WERI-Rb-1 (cell line): Measurements from ENCODE around the gene MACROD2.

Source experiments
- DNase-seq: peaks from one replicate; pipeline ENCODE4 v3.0.0-alpha.2; 2020
- H3K27ac ChIP-seq: fragments of 250-450 bp; sonication (Bioruptor Pico); 2 replicates; pipeline ENCODE4 v1.5.1; 2020; ENCODE audit warnings: mild to moderate bottlenecking, moderate library complexity
- H3K27me3 ChIP-seq: fragments of 250-450 bp; sonication (Bioruptor Pico); 2 replicates; pipeline ENCODE4 v1.5.1; 2021; ENCODE audit warnings: mild to moderate bottlenecking, low read depth, moderate library complexity; ENCODE audit not compliant: insufficient read depth, severe bottlenecking
- H3K36me3 ChIP-seq: fragments of 250-450 bp; sonication (Bioruptor Pico); 2 replicates; pipeline ENCODE4 v1.5.1; 2020; ENCODE audit warnings: mild to moderate bottlenecking, moderate library complexity
- H3K4me3 ChIP-seq: 2 replicates; pipeline ENCODE4 v1.5.1; 2011; ENCODE audit warnings: low read depth, mild to moderate bottlenecking, control low read depth, low read length
- H3K9me3 ChIP-seq: fragments of 250-450 bp; sonication (Bioruptor Pico); 2 replicates; pipeline ENCODE4 v1.5.1; 2021; ENCODE audit warnings: mild to moderate bottlenecking, moderate library complexity; ENCODE audit not compliant: severe bottlenecking
- TF ChIP-seq, protein P1 (sequence below): IDR thresholded peaks from 2 replicates; pipeline ENCODE4 v1.5.1; 2011; ENCODE audit warnings: low read depth, mild to moderate bottlenecking, control low read depth, inconsistent platforms, low read length

Gene MACROD2

GRCh38 chr20:15422966-15423365 lies 1427.7 kb downstream of the MACROD2 start:
- no peak for DNase-seq
- TF ChIP-seq, protein P1, sequence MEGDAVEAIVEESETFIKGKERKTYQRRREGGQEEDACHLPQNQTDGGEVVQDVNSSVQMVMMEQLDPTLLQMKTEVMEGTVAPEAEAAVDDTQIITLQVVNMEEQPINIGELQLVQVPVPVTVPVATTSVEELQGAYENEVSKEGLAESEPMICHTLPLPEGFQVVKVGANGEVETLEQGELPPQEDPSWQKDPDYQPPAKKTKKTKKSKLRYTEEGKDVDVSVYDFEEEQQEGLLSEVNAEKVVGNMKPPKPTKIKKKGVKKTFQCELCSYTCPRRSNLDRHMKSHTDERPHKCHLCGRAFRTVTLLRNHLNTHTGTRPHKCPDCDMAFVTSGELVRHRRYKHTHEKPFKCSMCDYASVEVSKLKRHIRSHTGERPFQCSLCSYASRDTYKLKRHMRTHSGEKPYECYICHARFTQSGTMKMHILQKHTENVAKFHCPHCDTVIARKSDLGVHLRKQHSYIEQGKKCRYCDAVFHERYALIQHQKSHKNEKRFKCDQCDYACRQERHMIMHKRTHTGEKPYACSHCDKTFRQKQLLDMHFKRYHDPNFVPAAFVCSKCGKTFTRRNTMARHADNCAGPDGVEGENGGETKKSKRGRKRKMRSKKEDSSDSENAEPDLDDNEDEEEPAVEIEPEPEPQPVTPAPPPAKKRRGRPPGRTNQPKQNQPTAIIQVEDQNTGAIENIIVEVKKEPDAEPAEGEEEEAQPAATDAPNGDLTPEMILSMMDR: no peak
- Histone ChIP-seq H3K9me3 (no peaks in the 10 kb centered on the region), H3K4me3 (no peak overlapping the region), H3K27ac (no peak overlapping the region), H3K27me3 (no peaks in the 10 kb centered on the region), H3K36me3 (no peaks in the 10 kb centered on the region)

DNA sequence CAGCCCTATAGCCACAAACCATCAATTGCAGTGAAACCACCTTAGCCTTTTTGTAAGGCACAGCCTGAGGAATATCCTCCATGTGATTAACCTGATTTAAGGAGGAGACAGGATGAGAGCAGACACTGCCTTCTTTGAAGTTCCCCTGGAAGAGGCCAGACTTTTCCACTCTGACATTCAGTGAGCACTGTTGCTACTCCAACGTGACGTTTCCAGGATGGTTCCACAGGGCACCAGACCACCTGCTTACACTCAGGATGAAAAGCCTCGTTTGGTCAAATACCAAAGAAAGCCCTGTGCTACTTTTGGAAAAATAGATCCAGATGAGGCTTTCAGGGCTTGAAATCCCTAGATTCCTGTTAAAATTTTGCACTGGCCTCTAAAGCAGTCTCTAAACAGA lies 1444.2 kb downstream of the MACROD2 start:
- Histone ChIP-seq H3K4me3 (no peak overlapping the region), H3K27ac (no peak overlapping the region), H3K9me3 (no peaks in the 10 kb centered on the region), H3K27me3 (no peaks in the 10 kb centered on the region), H3K36me3 (no peaks in the 10 kb centered on the region)
- TF ChIP-seq, protein P1: no peak
- no peak for DNase-seq

DNA sequence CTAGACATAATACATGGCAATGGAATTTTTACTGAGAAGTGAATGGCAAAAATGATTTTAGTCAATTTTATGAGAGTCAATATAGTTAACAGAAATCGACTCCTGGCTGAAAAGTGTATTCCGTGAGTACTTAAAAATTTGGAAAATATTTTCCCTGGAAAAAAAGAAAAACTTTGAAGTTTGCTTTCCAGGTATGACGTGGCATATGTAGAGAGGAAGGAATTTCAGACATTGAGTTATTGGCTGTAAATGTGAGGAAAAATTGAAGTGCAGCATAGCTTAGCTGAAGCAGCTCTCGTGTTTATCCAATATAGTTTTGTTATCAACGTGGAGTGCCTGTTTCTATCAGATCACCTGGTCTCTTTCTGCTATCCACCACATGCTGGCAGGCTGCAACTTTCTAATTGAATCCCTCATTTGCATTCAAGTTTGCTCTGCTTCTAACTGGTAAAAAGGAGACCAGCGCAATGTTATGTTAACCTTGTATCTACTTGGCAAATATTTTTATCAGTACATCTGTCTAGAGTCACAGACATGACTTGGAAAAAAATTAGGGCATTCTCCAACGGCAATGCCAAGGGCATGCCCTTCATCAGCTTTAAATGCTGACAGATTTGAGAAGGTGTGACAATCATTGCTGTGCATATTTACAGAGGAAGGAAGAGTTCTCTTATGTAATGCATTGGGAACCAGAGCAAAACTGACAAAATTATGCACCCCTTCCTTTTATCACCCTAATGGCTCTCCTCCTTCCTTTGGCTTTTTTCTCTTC lies 1444.9 kb downstream of the MACROD2 start:
- no peaks in the 10 kb centered on the region for H3K9me3 ChIP-seq
- no peak for DNase-seq
- H3K4me3 ChIP-seq: no peak overlapping the region
- TF ChIP-seq, protein P1: no peak
- no peaks in the 10 kb centered on the region for H3K36me3 ChIP-seq
- no peak overlapping the region for H3K27ac ChIP-seq
- H3K27me3 ChIP-seq: no peaks in the 10 kb centered on the region

DNA sequence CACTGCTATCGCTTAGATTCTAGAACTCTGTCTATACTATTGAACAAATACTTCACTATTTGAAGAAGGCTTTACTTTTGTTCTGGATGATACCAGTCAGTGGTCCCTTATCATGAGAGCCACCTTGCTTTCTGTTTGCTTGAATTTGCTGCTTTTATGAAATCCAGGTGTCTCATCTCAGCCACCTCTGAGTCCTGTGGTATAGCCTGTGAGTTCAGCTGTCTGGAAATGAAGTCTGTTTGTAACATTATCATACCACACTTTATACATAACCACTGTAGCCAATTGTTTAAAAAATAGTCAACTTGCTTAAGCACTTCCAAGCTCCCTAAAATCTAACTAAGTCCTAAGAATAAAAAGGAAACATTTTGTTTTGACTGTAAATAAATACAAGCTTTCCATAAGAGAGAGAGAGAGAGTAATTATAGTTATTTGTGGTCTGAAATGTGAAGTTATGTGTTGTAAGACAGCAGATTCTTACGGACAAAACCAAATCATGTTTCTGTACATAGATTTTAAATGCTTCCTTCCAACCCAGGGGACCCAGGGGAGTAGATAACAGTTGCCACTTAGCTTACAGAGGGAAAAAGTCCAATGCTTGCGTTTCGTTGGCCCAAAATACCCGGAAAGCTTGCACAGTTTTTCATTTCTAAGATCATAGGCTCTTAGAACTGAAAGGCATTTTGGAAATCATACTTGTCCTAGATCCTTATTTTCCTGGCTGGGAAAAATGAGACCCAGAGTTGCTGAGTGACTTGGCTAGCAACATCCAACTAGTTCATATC lies 1449.9 kb downstream of the MACROD2 start:
- DNase-seq: no peak
- Histone ChIP-seq H3K4me3 (no peak overlapping the region), H3K36me3 (no peaks in the 10 kb centered on the region), H3K27ac (no peak overlapping the region), H3K27me3 (no peaks in the 10 kb centered on the region), H3K9me3 (no peaks in the 10 kb centered on the region)
- TF ChIP-seq, protein P1: no peak

DNA sequence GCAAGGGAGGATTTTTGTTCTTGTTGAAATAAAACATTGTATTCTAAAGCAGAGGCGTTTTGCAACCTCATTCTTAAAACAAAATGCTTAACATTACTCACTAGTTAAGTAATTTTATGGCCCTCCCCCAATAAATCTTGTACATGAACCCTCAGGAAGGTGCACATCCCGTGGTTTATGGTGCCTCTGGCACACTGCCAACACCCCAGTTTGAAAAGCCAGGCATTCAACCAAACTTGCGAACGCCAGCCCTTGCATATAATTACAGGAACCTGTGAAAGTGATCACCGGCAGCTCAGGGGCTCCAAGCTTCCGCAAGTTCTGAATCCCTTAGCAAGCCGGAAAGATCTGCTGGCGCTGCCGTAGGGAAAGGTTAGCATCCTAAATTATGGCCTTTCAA lies 1451.1 kb downstream of the MACROD2 start:
- no peaks in the 10 kb centered on the region for H3K9me3 ChIP-seq
- H3K27ac ChIP-seq: no peak overlapping the region
- no peak overlapping the region for H3K4me3 ChIP-seq
- TF ChIP-seq, protein P1: no peak
- DNase-seq: no peak
- no peaks in the 10 kb centered on the region for H3K36me3 ChIP-seq
- no peaks in the 10 kb centered on the region for H3K27me3 ChIP-seq
